PC-9 (cell line): ENCODE data around the gene ALCAM. TPM values are rescaled to one million over a fixed set of nuclear protein-coding genes. Genes with fewer than 3 reads are reported as not detected.

ENCODE experiments used
- BruUV-seq: library from RNA; stranded (reverse); fragments of 400-500 nt; replicated peaks from 2 replicates; lab custom pipeline; 2021; lab: Mats Ljungman, UMichigan
- CTCF ChIA-PET: fragments of 300-600 bp; sonication (Branson Sonifier 250); formaldehyde crosslinking; loops from one replicate; lab custom pipeline; 2022; ENCODE audit warnings: antibody characterized with exemption; lab: Charles Lee
- POLR2A ChIA-PET: fragments of 300-600 bp; sonication (Branson Sonifier 250); formaldehyde crosslinking; loops from one replicate; lab custom pipeline; 2022; ENCODE audit warnings: antibody characterized with exemption; ENCODE audit not compliant: unreplicated experiment; lab: Charles Lee
- DNase-seq, 2 experiments: peaks; one replicate each; pipeline versions ENCODE4 v3.0.0 to v3.0.0-alpha.2; 2015 to 2022; ENCODE audit warnings: mixed read lengths in 1 of 2
- H2AFZ ChIP-seq: fragments of 200-600 bp; sonication (generic); 2 replicates; pipeline ENCODE4 v1.8.1; 2017; ENCODE audit warnings: antibody characterized with exemption
- H3F3A ChIP-seq: fragments of 200-600 bp; sonication (generic); 2 replicates; pipeline ENCODE4 v1.8.1; 2017; ENCODE audit warnings: antibody characterized with exemption, mild to moderate bottlenecking, low read depth; ENCODE audit not compliant: insufficient read depth
- H3K27ac ChIP-seq: fragments of 200-600 bp; sonication (generic); 2 replicates; pipeline ENCODE4 v1.6.1; 2016; ENCODE audit warnings: mixed run types
- H3K27me3 ChIP-seq: fragments of 200-600 bp; sonication (generic); 2 replicates; pipeline ENCODE4 v1.6.1; 2016; ENCODE audit warnings: low read depth, mixed run types; ENCODE audit not compliant: insufficient read depth
- H3K36me3 ChIP-seq: fragments of 200-600 bp; sonication (generic); 2 replicates; pipeline ENCODE4 v1.6.1; 2016; ENCODE audit warnings: low read depth, mixed run types
- H3K4me1 ChIP-seq: fragments of 200-600 bp; sonication (generic); replicated peaks from 2 replicates; pipeline ENCODE4 v1.6.1; 2016; ENCODE audit warnings: mixed run types; ENCODE audit not compliant: insufficient read depth
- H3K4me2 ChIP-seq: fragments of 200-600 bp; sonication (generic); 2 replicates; pipeline ENCODE4 v1.6.1; 2017; ENCODE audit warnings: mixed run types
- H3K4me3 ChIP-seq: fragments of 200-600 bp; sonication (generic); 2 replicates; pipeline ENCODE4 v1.6.1; 2016; ENCODE audit warnings: mixed run types
- H3K79me2 ChIP-seq: fragments of 200-600 bp; sonication (generic); 2 replicates; pipeline ENCODE4 v1.6.1; 2017; ENCODE audit warnings: low read depth, mixed run types
- H3K9me2 ChIP-seq: fragments of 200-600 bp; sonication (generic); 2 replicates; pipeline ENCODE4 v1.8.1; 2017; ENCODE audit warnings: mild to moderate bottlenecking; ENCODE audit not compliant: insufficient read depth
- H3K9me3 ChIP-seq: fragments of 200-600 bp; sonication (generic); 2 replicates; pipeline ENCODE4 v1.8.1; 2016; ENCODE audit warnings: low read depth; ENCODE audit not compliant: insufficient read depth
- H4K20me1 ChIP-seq: fragments of 200-600 bp; sonication (generic); 2 replicates; pipeline ENCODE4 v1.8.1; 2017; ENCODE audit not compliant: insufficient read depth
- CTCF ChIP-seq: fragments of 200-600 bp; sonication (generic); conservative IDR thresholded peaks from 2 replicates; pipeline ENCODE4 v1.6.1; 2017; ENCODE audit warnings: mixed run types, antibody characterized with exemption, mild to moderate bottlenecking, moderate library complexity
- EZH2 ChIP-seq: fragments of 200-600 bp; sonication (generic); IDR thresholded peaks from 2 replicates; pipeline ENCODE4 v1.8.0; 2017; ENCODE audit warnings: antibody characterized with exemption, low read depth
- intact Hi-C: fragments of 100-400 bp; cut with micrococcal nuclease; formaldehyde crosslinking; loops from one replicate; pipeline ENCODE4 v1.10.0; 2022; ENCODE audit not compliant: unreplicated experiment
- total RNA-seq: library from RNA; stranded (reverse); gene quantifications from 2 replicates; pipeline ENCODE4 v1.2.3, GENCODE V29; 2021

ALCAM gene
- total RNA-seq, 1 experiment from 2014 or later = 132 TPM

GRCh38 chr3:105611304-105612192 is 244.8 kb downstream of the ALCAM start:
- Histone ChIP-seq H3F3A (peaks cover 14% of the 10 kb centered on the region), H3K9me2 (no peaks in the 10 kb centered on the region), H3K4me2 (peak overlapping the region; percentile 53), H3K4me3 (no peak overlapping the region), H3K27ac (peak overlapping the region; percentile 16; the same call in 1 of the 2 replicates), H3K4me1 (peaks cover 26% of the 10 kb centered on the region), H3K36me3 (no peaks in the 10 kb centered on the region), H3K9me3 (peaks cover 20% of the 10 kb centered on the region; the same call in 1 of the 2 replicates), H3K79me2 (no peaks in the 10 kb centered on the region), H2AFZ (no peak overlapping the region), H3K27me3 (no peaks in the 10 kb centered on the region), H4K20me1 (no peaks in the 10 kb centered on the region)
- peak; percentile 51 to 95 for DNase-seq
- no peak for TF ChIP-seq EZH2
- TF ChIP-seq CTCF = no peak
- intact Hi-C loops = loop anchor here (1.0 to 5.0 kb wide), 2 partner anchors 13 to 244 kb away; partner anchors contain the start of gene ALCAM
- no TSS peak for BruUV-seq
- CTCF ChIA-PET = interaction anchor here (0.6 kb wide), 1 partner anchor 302 kb away, joined by 3 read pairs; no protein-coding TSS in a partner anchor
- POLR2A ChIA-PET = no interaction called here

GRCh38 chr3:105613120-105613519 is 246.4 kb downstream of the ALCAM start:
- H3K9me2 ChIP-seq = no peaks in the 10 kb centered on the region
- H3K36me3 ChIP-seq = no peaks in the 10 kb centered on the region
- no peak overlapping the region for H3K4me2 ChIP-seq
- ChIA-PET POLR2A (no interaction called here), CTCF (no interaction called here)
- no peak for DNase-seq
- peaks cover 20% of the 10 kb centered on the region; the same call in 1 of the 2 replicates for H3K9me3 ChIP-seq
- no TSS peak for BruUV-seq
- no peaks in the 10 kb centered on the region for H3K27me3 ChIP-seq
- H4K20me1 ChIP-seq = no peaks in the 10 kb centered on the region
- no peak overlapping the region for H2AFZ ChIP-seq
- no peak overlapping the region for H3K27ac ChIP-seq
- H3K79me2 ChIP-seq = no peaks in the 10 kb centered on the region
- no peak for TF ChIP-seq EZH2
- TF ChIP-seq CTCF = no peak
- H3F3A ChIP-seq = peaks cover 14% of the 10 kb centered on the region
- H3K4me1 ChIP-seq = peaks cover 26% of the 10 kb centered on the region
- intact Hi-C loops = loop anchor here (5.0 kb wide), 1 partner anchor 246 kb away; the partner anchor contains the start of gene ALCAM
- no peak overlapping the region for H3K4me3 ChIP-seq

- TF ChIP-seq CTCF (no peak), EZH2 (no peak)
- H3F3A ChIP-seq = peaks cover 14% of the 10 kb centered on the region
- no peak overlapping the region for H3K4me3 ChIP-seq
- no peak overlapping the region for H3K4me2 ChIP-seq
- ChIA-PET CTCF (no interaction called here), POLR2A (no interaction called here)
- intact Hi-C loops = loop anchor here (5.0 kb wide), 1 partner anchor 247 kb away; the partner anchor contains the start of gene ALCAM
- no peaks in the 10 kb centered on the region for H3K27me3 ChIP-seq
- no peaks in the 10 kb centered on the region for H3K9me2 ChIP-seq
- H2AFZ ChIP-seq = no peak overlapping the region
- no peaks in the 10 kb centered on the region for H4K20me1 ChIP-seq
- DNase-seq = no peak
- H3K27ac ChIP-seq = no peak overlapping the region
- no peaks in the 10 kb centered on the region for H3K36me3 ChIP-seq
- BruUV-seq = no TSS peak
- H3K9me3 ChIP-seq = peaks cover 20% of the 10 kb centered on the region; the same call in 1 of the 2 replicates
- H3K79me2 ChIP-seq = no peaks in the 10 kb centered on the region
- peaks cover 26% of the 10 kb centered on the region for H3K4me1 ChIP-seq
Measured at GRCh38 chr3:105614288-105615030, 247.8 kb downstream of the ALCAM start.
